ENCODE results near the gene CCDC66.

Gene CCDC66

DNA sequence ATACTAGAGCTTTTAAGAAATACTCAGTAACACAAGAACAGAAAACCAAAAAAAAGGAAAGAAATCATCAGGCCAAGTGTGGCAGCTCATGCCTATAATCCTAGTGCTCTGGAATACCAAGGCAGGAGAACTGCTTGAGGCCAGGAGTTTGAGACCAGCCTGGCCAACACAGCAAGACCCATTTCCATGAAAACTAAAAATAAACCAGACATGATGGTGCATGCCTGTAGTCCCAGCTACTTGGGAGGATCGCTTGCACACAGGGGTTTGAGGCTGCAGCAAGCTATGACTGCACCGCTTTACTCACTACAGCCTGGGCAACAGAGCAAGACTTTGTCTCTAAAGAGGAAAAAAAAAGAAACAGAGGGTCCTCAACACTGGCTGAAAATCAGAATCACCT is 107.8 kb downstream of the CCDC66 start:
- H3K27me3 ChIP-seq (ENCODE audit: control insufficient read depth in 3 of 3, insufficient read depth in 3 of 3, low read depth in 1 of 3, low read length in 3 of 3): no peaks in the 10 kb centered on the region
- WGBS, 2 donors (ENCODE audit: extremely low coverage in 2 of 2, insufficient read length in 2 of 2, insufficient replicate concordance in 1 of 2): no CpG with 5 or more reads among the region's 2 CpGs
- no peak overlapping the region for H3K23ac ChIP-seq (ENCODE audit: low read depth, low read length, poor library complexity)
- H3K36me3 ChIP-seq (replicated peaks in 1 of 2; ENCODE audit: control insufficient read depth in 2 of 2, insufficient read depth in 2 of 2, low read length in 2 of 2): peaks cover 14 to 100% of the 10 kb centered on the region in 2 donors
- no peak overlapping the region for H3K14ac ChIP-seq (ENCODE audit: low read length)
- no peak overlapping the region for H3K4ac ChIP-seq (ENCODE audit: low read length)
- H4K8ac ChIP-seq (ENCODE audit: low read depth, low read length): no peak overlapping the region
- no peak overlapping the region for H3K9ac ChIP-seq (ENCODE audit: low read depth, low read length, poor library complexity)
- H3K4me2 ChIP-seq (ENCODE audit: insufficient read depth, low read length, poor library complexity, severe bottlenecking): no peak overlapping the region
- H2BK12ac ChIP-seq (ENCODE audit: low read length): no peak overlapping the region
- no peak overlapping the region for H3K27ac ChIP-seq (replicated peaks; ENCODE audit: low read length)
- H4K91ac ChIP-seq (ENCODE audit: low read depth, low read length, poor library complexity): no peak overlapping the region
- H2BK5ac ChIP-seq (ENCODE audit: low read length): no peak overlapping the region
- H2AK5ac ChIP-seq (ENCODE audit: low read depth, low read length): no peak overlapping the region
- H2AFZ ChIP-seq (ENCODE audit: low read length): no peak overlapping the region
- H3K79me1 ChIP-seq (ENCODE audit: low read depth, low read length): no peaks in the 10 kb centered on the region
- DNase-seq (ENCODE audit: low spot score): no peak
- no peak overlapping the region for H2BK120ac ChIP-seq (ENCODE audit: low read depth, low read length)
- H2BK15ac ChIP-seq (ENCODE audit: low read length): no peak overlapping the region
- H3K4me3 ChIP-seq (ENCODE audit: low read length in 2 of 2): no peak overlapping the region
- H3K4me1 ChIP-seq (ENCODE audit: control insufficient read depth in 2 of 2, insufficient read depth in 1 of 2, low read depth in 1 of 2, low read length in 2 of 2): no peaks in the 10 kb centered on the region
- H3K18ac ChIP-seq (ENCODE audit: low read length): no peak overlapping the region
- no peaks in the 10 kb centered on the region for H3K9me3 ChIP-seq (replicated peaks in 1 of 2; ENCODE audit: control insufficient read depth in 2 of 2, insufficient read depth in 1 of 2, low read depth in 1 of 2, low read length in 2 of 2)

DNA sequence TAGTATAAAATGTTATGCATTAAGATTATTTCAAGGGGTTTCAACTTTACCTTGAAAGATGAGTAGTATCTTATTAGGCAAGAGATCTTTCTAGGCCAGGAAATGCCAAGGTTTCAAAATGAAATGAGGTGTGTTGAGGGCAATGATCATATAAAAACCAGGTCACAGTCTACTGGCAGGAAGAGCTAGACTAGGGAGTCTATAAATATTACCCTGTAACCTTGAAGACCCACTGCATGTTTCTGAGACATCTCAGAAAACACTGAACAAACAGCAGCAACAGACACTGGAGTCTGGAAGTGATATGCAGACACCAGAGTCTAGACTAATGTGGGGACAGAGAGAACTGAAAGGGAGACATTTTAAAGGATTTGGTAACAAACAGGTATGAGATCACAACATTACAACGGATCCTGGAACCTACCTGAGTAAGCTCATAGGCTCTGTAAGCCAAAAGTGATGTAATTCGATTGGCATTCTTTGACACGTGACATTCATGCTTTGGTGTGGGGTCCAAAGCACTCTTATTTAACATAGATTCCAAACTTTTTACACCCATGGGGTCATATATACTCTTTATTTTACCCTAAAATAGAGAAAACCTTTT is 111.1 kb downstream of the CCDC66 start:
- Histone ChIP-seq H3K9ac (ENCODE audit: low read depth, low read length, poor library complexity) (no peak overlapping the region), H3K79me1 (ENCODE audit: low read depth, low read length) (no peaks in the 10 kb centered on the region), H3K27ac (replicated peaks; ENCODE audit: low read length) (no peak overlapping the region), H2AFZ (ENCODE audit: low read length) (no peak overlapping the region), H3K23ac (ENCODE audit: low read depth, low read length, poor library complexity) (no peak overlapping the region), H3K27me3 (ENCODE audit: control insufficient read depth in 3 of 3, insufficient read depth in 3 of 3, low read depth in 1 of 3, low read length in 3 of 3) (no peaks in the 10 kb centered on the region), H3K36me3 (replicated peaks in 1 of 2; ENCODE audit: control insufficient read depth in 2 of 2, insufficient read depth in 2 of 2, low read length in 2 of 2) (peaks cover 14 to 99% of the 10 kb centered on the region in 2 donors), H2BK120ac (ENCODE audit: low read depth, low read length) (no peak overlapping the region), H3K4ac (ENCODE audit: low read length) (no peak overlapping the region), H2BK15ac (ENCODE audit: low read length) (no peak overlapping the region), H2AK5ac (ENCODE audit: low read depth, low read length) (no peak overlapping the region), H2BK12ac (ENCODE audit: low read length) (no peak overlapping the region), H4K91ac (ENCODE audit: low read depth, low read length, poor library complexity) (no peak overlapping the region), H4K8ac (ENCODE audit: low read depth, low read length) (no peak overlapping the region), H3K9me3 (replicated peaks in 1 of 2; ENCODE audit: control insufficient read depth in 2 of 2, insufficient read depth in 1 of 2, low read depth in 1 of 2, low read length in 2 of 2) (no peaks in the 10 kb centered on the region), H3K18ac (ENCODE audit: low read length) (no peak overlapping the region), H3K4me1 (ENCODE audit: control insufficient read depth in 2 of 2, insufficient read depth in 1 of 2, low read depth in 1 of 2, low read length in 2 of 2) (no peaks in the 10 kb centered on the region), H3K14ac (ENCODE audit: low read length) (no peak overlapping the region), H3K4me3 (ENCODE audit: low read length in 2 of 2) (no peak overlapping the region), H3K4me2 (ENCODE audit: insufficient read depth, low read length, poor library complexity, severe bottlenecking) (no peak overlapping the region), H2BK5ac (ENCODE audit: low read length) (no peak overlapping the region)
- no peak for DNase-seq (ENCODE audit: low spot score)
- no CpG with 5 or more reads among the region's 3 CpGs for WGBS, 2 donors (ENCODE audit: extremely low coverage in 2 of 2, insufficient read length in 2 of 2, insufficient replicate concordance in 1 of 2)

All from neuronal stem cell (in vitro differentiated cells).